ENCODE measurements around the gene UBE2C. TPM values are rescaled to one million over a fixed set of nuclear protein-coding genes. Genes with fewer than 3 reads are reported as not detected.

The UBE2C gene
- total RNA-seq, 6 experiments from 2014 or later, result 0.66 to 5.8 (median 3.7) TPM; not detected in 1

DNA sequence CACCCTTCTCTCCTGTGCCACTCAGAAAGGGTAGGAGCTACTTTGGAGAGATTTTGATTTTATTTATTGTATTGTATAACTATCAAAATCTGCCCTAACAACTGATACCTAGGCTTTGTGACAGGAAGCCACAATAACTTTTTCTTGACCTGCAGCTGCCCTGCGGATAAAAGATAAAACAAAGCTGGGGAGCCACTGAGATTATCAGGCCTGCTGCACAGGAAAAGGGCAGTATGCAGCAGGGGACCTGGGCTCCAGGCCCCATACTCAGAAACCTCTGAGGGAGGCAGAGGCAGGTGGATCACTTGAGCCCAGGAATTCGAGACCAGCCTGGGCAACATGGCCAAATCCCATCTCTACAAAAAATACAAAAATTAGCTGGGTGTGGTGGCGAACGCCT is 20.2 kb downstream of the UBE2C start:
- 77% methylated on average over 3 of the region's 4 CpGs for WGBS (ENCODE audit: insufficient coverage, low coverage, low lambda C conversion rate, missing lambda C conversion rate)
- TF ChIP-seq POLR2A (IDR thresholded peaks at IDR 0.05), result no peak
- TF ChIP-seq, protein P1, sequence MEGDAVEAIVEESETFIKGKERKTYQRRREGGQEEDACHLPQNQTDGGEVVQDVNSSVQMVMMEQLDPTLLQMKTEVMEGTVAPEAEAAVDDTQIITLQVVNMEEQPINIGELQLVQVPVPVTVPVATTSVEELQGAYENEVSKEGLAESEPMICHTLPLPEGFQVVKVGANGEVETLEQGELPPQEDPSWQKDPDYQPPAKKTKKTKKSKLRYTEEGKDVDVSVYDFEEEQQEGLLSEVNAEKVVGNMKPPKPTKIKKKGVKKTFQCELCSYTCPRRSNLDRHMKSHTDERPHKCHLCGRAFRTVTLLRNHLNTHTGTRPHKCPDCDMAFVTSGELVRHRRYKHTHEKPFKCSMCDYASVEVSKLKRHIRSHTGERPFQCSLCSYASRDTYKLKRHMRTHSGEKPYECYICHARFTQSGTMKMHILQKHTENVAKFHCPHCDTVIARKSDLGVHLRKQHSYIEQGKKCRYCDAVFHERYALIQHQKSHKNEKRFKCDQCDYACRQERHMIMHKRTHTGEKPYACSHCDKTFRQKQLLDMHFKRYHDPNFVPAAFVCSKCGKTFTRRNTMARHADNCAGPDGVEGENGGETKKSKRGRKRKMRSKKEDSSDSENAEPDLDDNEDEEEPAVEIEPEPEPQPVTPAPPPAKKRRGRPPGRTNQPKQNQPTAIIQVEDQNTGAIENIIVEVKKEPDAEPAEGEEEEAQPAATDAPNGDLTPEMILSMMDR (IDR thresholded peaks at IDR 0.05), result no peak
- H3K27ac ChIP-seq, result peak overlapping the region; percentile 58 to 83 (median 69)
- ATAC-seq (no peak), DNase-seq (no peak)
- H3K36me3 ChIP-seq, result no peaks in the 10 kb centered on the region
- H3K4me1 ChIP-seq, result peaks cover 0 to 7% (median 0%) of the 10 kb centered on the region in 4 donors
- intact Hi-C loops (cut with DNase I), result no loop called here
- no peaks in the 10 kb centered on the region for H3K9me3 ChIP-seq
- no peak overlapping the region for H3K4me3 ChIP-seq
- H3K27me3 ChIP-seq, result no peaks in the 10 kb centered on the region

DNA sequence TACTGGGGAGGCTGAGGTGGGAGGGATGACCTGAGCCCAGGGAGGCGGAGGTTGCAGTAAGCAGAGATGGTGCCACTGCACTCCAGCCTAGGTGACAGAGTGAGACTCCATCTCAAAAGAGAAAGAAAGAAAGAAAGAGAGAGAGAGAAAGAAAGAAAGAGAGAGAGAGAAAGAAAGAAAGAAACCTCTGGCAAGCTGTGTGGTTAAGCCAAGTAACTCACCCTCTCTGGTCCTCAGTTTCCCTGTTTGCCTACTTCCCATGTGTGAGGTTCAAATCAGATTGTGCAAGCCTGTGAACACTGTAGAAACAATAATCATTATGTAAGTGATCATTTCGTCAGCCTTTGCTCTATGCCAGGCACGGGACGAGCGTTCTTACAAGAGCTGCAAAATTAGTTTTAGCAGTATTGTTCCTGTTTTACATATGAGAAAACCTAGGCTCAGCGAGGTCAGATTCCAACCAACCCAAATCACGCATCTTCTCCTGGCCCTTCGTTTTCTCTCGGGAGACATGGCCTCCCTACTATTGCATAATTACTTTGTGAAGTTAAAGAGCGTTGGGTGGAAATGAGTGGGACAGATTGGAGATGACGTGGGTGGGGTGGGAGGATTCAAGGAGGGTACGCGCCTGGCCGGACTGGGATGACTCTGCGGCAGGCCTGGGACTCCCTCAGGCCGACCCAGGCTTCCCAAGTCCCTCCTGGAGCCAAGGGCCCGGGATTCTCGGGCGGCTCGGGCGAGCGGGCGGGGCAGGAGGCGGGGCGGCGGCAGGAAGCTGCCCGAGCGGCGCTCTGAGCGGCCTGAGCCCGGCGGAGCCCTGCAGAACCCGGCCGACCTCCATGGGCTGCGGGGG is 20.8 kb downstream of the UBE2C start, which contains the start of gene SNX21:
Gene SNX21, plus strand, starts transcription at position 770 of the 853 bp plus-strand sequence. CDS start 121 bp downstream, outside the sequence.
- 8% methylated on average over 17 of the region's 35 CpGs for WGBS (ENCODE audit: insufficient coverage, low coverage, low lambda C conversion rate, missing lambda C conversion rate)
- TF ChIP-seq, protein P1 (IDR thresholded peaks at IDR 0.05), result no peak
- TF ChIP-seq POLR2A (IDR thresholded peaks at IDR 0.05), result peak; percentile 66
- no peaks in the 10 kb centered on the region for H3K27me3 ChIP-seq
- intact Hi-C loops (cut with DNase I), result no loop called here
- peaks cover 0 to 7% (median 0%) of the 10 kb centered on the region in 4 donors for H3K4me1 ChIP-seq
- H3K36me3 ChIP-seq, result no peaks in the 10 kb centered on the region
- peak; percentile 79 to 86 (median 83) for DNase-seq
- peak within 1 kb of the TSS; percentile 48 to 80 (median 63) for H3K4me3 ChIP-seq
- peak; percentile 85 to 92 (median 90) for ATAC-seq
- H3K9me3 ChIP-seq, result no peaks in the 10 kb centered on the region
- H3K27ac ChIP-seq, result peak within 1 kb of the TSS; percentile 58 to 83 (median 69)

DNA sequence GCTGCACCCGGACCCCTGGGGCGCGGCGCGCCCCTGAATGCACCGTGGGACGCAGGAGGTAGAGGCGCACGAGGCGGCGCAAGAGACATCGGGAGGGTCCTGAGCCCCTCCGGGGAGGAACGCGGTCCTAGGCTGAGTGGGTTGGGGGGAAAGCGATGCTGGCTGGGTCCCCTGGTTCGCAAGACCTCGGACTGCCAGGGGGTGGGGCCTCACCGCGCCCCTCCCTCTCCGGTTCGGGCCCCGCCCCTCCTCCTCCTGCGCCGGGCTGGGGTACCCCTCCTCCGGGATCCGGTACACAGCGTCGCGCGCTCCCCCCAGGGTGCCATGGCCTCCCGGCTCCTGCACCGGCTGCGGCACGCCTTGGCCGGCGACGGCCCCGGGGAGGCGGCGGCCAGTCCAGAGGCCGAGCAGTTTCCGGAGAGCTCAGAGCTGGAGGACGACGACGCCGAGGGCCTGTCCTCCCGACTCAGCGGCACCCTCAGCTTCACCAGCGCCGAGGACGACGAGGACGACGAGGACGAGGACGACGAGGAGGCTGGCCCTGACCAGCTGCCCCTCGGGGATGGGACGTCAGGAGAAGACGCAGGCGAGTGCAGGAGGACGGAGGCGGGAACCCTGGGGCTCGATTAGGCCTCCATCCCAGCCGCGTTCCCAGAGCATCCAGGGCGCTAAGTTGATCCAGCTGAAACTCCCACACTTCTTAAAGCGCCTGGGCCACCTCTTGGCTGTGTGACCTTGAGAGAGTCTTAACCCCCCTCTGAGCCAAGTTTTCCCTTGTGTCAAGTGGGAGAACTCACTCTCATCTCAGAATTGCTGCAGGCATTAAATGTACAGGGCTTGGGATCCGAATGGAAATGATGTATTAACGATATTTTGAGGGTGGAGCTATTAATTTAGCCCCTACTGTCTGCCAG is 21.7 kb downstream of the UBE2C start:
- Histone ChIP-seq H3K9me3 (no peaks in the 10 kb centered on the region), H3K27me3 (no peaks in the 10 kb centered on the region), H3K4me1 (peaks cover 0 to 7% (median 0%) of the 10 kb centered on the region in 4 donors), H3K36me3 (no peaks in the 10 kb centered on the region), H3K4me3 (peak overlapping the region; percentile 48 to 80 (median 63)), H3K27ac (peak overlapping the region; percentile 58 to 83 (median 69))
- intact Hi-C loops (cut with DNase I), result no loop called here
- ATAC-seq (peak; percentile 79 to 91 (median 82)), DNase-seq (peak; percentile 70 to 78 (median 75))
- WGBS (ENCODE audit: insufficient coverage, low coverage, low lambda C conversion rate, missing lambda C conversion rate), result 8% methylated on average over 8 of the region's 71 CpGs
- TF ChIP-seq, protein P1 (IDR thresholded peaks at IDR 0.05), result no peak
- TF ChIP-seq POLR2A (IDR thresholded peaks at IDR 0.05), result peak; percentile 27

DNA sequence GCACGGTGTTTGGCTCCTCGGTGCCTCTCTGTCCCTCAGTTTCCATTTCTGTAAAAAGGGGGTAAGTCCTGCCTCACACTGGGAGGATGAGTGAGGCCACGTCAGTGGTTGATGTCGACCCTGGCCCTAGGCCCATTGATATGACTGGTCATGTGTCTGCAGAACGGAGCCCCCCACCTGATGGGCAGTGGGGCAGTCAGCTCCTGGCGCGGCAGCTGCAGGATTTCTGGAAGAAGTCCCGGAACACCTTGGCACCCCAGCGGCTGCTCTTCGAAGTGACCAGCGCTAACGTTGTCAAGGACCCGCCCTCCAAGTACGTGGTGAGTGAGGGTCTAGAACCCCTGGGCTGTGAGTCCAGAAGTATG is 22.3 kb downstream of the UBE2C start:
- no peak for ATAC-seq
- 79% methylated on average over 2 of the region's 14 CpGs for WGBS (ENCODE audit: insufficient coverage, low coverage, low lambda C conversion rate, missing lambda C conversion rate)
- H3K27me3 ChIP-seq, result no peaks in the 10 kb centered on the region
- TF ChIP-seq POLR2A (IDR thresholded peaks at IDR 0.05), result no peak
- TF ChIP-seq, protein P1 (IDR thresholded peaks at IDR 0.05), result no peak
- peak overlapping the region in 1 of 3 donors; percentile 69 for H3K27ac ChIP-seq
- no peak for DNase-seq
- peak overlapping the region in 2 of 3 donors; percentile 48 to 63 for H3K4me3 ChIP-seq
- no peaks in the 10 kb centered on the region for H3K36me3 ChIP-seq
- intact Hi-C loops (cut with DNase I), result no loop called here
- peaks cover 0 to 7% (median 0%) of the 10 kb centered on the region in 4 donors for H3K4me1 ChIP-seq
- H3K9me3 ChIP-seq, result no peaks in the 10 kb centered on the region

Data from right lobe of liver (tissue), 6 donors.